Measurements from ENCODE around the gene PRPF19. TPM values are rescaled to one million over a fixed set of nuclear protein-coding genes. Genes with fewer than 3 reads are reported as not detected.

Gene PRPF19
- total RNA-seq, 1 donor from 2014 or later: 58.1 TPM

DNA sequence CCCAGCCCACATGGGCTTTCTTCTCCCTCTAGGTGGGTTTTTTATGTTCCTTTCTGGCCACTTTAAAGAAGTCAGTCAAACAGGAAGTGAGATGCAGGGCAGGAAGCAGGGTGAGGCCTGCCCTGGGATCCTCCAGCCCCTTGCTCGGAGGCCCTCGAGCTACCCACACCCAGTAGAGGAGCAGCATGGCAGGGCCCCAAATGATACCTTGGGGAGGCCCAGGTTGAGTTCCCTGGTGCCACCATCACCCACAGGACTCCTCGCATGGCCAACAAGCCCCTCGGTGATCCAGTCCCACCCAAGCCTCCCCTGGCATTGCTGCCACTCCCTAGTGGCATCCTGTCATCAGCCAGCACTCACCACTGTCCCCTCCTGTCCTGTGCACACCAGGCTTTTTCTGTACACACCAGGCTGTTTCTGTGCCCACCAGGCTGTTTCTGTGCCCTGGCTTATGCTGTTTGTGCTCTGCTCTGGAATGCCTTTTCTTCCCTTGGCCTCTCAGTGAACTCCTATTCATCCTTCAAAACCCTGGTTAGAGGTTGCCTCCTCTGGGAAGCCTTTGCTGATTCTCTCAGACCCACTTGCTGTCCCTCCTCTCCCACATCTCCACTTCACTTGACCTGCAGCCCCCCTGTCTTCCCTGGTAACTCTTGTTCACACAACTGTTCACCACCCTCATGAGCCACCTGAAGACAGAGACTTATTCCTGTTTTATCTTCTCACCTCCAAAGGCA lies 47.5 kb downstream of the PRPF19 start:
- Histone ChIP-seq H3K9me3 (no peaks in the 10 kb centered on the region), H3K4me3 (no peak overlapping the region), H3K4me1 (no peaks in the 10 kb centered on the region), H3K27me3 (ENCODE audit: low read depth) (no peaks in the 10 kb centered on the region), H3K27ac (no peak overlapping the region), H3K36me3 (no peaks in the 10 kb centered on the region)
- peak in 1 of 2 donors; percentile 10 for ATAC-seq
- DNase-seq: no peak
- TF ChIP-seq, protein P1, sequence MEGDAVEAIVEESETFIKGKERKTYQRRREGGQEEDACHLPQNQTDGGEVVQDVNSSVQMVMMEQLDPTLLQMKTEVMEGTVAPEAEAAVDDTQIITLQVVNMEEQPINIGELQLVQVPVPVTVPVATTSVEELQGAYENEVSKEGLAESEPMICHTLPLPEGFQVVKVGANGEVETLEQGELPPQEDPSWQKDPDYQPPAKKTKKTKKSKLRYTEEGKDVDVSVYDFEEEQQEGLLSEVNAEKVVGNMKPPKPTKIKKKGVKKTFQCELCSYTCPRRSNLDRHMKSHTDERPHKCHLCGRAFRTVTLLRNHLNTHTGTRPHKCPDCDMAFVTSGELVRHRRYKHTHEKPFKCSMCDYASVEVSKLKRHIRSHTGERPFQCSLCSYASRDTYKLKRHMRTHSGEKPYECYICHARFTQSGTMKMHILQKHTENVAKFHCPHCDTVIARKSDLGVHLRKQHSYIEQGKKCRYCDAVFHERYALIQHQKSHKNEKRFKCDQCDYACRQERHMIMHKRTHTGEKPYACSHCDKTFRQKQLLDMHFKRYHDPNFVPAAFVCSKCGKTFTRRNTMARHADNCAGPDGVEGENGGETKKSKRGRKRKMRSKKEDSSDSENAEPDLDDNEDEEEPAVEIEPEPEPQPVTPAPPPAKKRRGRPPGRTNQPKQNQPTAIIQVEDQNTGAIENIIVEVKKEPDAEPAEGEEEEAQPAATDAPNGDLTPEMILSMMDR (IDR thresholded peaks at IDR 0.05): no peak
- intact Hi-C loops (cut with DNase I): no loop called here

DNA sequence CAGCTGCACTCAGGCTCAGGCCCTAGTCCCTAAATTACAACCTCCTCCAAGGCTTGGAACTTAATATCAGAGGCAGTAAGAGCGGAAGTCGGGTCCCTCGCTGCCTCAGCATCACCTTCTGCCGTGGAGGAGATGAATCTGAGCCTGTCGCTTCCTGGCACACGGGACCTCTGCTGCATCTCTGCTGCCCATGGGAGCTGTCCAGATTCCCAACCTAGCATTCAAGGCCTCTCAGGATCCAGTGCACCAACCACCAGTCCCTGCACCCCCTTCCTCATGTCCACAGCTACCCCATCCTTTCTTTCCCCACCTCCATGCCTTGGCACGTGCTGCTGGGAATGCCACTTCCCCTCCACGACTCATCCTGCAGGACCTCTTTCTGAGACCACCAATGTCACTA lies 48.1 kb downstream of the PRPF19 start:
- intact Hi-C loops (cut with DNase I): no loop called here
- DNase-seq (no peak), ATAC-seq (no peak)
- H3K9me3 ChIP-seq: no peaks in the 10 kb centered on the region
- H3K4me3 ChIP-seq: no peak overlapping the region
- H3K27ac ChIP-seq: no peak overlapping the region
- no peaks in the 10 kb centered on the region for H3K36me3 ChIP-seq
- no peaks in the 10 kb centered on the region for H3K27me3 ChIP-seq (ENCODE audit: low read depth)
- TF ChIP-seq, protein P1 (IDR thresholded peaks at IDR 0.05): no peak
- H3K4me1 ChIP-seq: no peaks in the 10 kb centered on the region

DNA sequence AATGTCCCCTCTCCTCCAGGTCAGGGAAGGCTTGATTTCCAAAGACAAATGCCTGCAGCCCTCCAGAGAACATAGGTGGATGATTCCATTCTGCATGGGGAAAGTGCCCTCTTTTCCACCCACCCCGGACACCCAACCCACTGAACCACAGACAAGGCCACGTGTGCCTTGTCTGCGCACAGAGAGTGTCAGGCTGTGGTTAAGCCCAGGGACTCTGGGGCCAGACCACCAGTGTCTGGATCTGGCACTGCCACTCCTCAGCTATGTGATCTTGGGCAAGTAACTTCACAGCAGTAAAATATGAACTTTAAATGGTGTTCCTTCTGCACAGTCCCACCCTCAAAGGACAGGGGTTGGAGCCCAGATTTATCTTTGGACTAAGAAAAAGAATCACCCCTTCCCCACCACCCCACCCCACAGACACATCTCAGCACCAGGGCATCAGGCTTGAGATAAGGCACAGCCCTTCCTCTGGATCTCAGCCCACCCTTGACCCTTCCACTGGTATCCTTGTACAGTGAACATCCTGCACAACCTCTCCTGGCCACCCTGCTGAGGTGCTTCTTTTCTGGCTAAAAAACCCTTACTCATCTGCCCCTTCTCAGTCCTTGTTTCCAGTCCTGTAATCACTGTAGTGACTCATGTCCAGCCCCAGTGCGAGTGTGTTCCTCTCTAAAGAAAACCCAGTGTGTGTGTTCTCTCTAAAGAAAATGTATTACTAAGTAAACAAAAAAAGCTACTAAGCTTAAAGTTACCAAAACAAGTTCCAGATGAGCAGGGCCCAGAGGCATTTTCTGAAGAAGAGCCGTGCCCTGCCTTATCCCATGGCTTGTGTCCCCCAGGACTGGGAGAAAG lies 48.8 kb downstream of the PRPF19 start:
- no peak overlapping the region for H3K27ac ChIP-seq
- intact Hi-C loops (cut with DNase I): no loop called here
- no peaks in the 10 kb centered on the region for H3K9me3 ChIP-seq
- ATAC-seq: no peak
- no peaks in the 10 kb centered on the region for H3K36me3 ChIP-seq
- no peaks in the 10 kb centered on the region for H3K4me1 ChIP-seq
- H3K4me3 ChIP-seq: no peak overlapping the region
- H3K27me3 ChIP-seq (ENCODE audit: low read depth): no peaks in the 10 kb centered on the region
- TF ChIP-seq, protein P1 (IDR thresholded peaks at IDR 0.05): no peak
- DNase-seq: no peak

DNA sequence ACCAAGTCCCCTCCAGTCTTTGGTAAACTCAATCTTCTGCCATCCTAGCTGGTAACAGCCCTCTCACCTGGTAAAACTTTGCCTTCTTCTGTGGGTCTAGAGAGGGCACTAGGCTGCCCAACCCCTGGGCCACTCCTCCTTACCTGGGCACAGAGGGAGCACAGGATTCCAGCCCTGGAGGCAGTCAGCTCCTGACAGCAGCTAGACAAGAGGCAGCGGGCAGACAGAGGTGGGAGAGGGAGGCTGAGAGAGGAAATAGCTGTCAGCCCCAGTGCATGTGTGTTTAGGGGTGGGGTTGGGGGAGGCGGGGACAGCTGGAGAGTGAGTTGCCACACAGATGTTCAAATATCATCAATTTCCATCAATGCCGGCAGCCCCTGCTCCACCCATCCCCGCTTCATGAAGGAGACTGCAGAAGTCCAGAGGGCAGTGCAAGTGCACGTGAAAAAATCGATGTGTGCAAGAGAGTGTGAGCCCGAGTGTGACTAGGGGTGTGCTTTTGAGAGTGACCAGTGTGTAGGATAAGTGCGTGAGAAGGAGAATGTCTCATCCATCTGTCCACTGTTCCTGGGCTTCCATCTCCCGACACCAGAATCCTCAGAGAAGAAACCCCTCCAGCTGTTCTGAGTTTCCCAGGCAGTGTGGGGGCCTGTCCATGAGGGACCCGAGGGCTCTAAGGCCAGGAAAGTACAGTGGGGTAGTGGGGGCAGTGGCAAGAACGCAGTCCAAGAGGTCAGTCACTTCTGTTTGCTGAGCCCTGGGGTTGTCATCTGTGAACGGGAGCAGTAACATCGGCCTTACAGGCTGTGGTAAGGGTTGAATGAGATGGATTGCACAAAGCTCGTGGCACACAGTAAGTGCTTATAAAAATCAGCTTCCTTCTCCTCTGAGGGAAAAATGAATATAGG lies 50.4 kb downstream of the PRPF19 start, which contains the start of gene PTGDR2:
PTGDR2 (minus strand) TSS at position 225 of the 908 bp plus-strand sequence. CDS start 2,228 bp downstream, outside the sequence.
- no peak within 1 kb of the TSS for H3K4me3 ChIP-seq
- no peaks in the 10 kb centered on the region for H3K4me1 ChIP-seq
- ATAC-seq: no peak
- DNase-seq: peak; percentile 37
- H3K36me3 ChIP-seq: peaks cover 13% of the 10 kb centered on the region
- H3K9me3 ChIP-seq: no peaks in the 10 kb centered on the region
- H3K27me3 ChIP-seq (ENCODE audit: low read depth): no peaks in the 10 kb centered on the region
- H3K27ac ChIP-seq: no peak within 1 kb of the TSS
- TF ChIP-seq, protein P1 (IDR thresholded peaks at IDR 0.05): no peak
- intact Hi-C loops (cut with DNase I): no loop called here

Measured in lower lobe of right lung (tissue), 2 donors.